Astrocyte of the spinal cord (primary cell): Measurements from ENCODE around the gene TMEM132C.

Source experiments
- DNase-seq: peaks from one replicate; pipeline ENCODE4 v3.0.0; 2011; ENCODE audit warnings: low read depth, low spot score
- H3K4me3 ChIP-seq: 2 replicates; pipeline ENCODE4 v1.5.1; 2011; ENCODE audit warnings: low read depth, mild to moderate bottlenecking, low read length, moderate library complexity
- in situ Hi-C: cut with HindIII; loops from 2 replicates; pipeline ENCODE4 v1.10.0; 2017; ENCODE audit warnings: low sequenced_read_pairs
- TF ChIP-seq, protein P1 (sequence below): IDR thresholded peaks from 2 replicates; pipeline ENCODE4 v1.5.1; 2012; ENCODE audit warnings: low read depth, mild to moderate bottlenecking, low read length, inconsistent platforms

Gene TMEM132C

DNA sequence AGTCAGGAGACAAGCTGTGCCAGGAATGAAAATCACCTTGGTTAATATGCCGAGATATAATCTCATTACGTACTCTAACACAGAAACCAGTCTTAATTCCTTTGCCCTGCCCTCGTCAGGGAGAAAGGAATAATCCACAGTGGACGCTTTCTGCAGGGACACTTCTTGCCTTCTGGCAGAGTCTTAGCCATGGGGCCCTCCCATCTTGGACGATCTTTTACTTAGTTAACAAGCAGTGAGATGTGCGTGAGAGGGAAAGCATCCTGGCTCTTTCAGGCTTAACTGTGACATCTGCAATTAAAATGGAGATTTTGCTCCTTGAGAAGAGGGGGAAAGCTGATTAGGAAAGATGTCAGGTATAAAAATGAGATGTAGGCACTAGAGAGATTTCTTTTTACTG is 246.4 kb downstream of the TMEM132C start:
- TF ChIP-seq, protein P1, sequence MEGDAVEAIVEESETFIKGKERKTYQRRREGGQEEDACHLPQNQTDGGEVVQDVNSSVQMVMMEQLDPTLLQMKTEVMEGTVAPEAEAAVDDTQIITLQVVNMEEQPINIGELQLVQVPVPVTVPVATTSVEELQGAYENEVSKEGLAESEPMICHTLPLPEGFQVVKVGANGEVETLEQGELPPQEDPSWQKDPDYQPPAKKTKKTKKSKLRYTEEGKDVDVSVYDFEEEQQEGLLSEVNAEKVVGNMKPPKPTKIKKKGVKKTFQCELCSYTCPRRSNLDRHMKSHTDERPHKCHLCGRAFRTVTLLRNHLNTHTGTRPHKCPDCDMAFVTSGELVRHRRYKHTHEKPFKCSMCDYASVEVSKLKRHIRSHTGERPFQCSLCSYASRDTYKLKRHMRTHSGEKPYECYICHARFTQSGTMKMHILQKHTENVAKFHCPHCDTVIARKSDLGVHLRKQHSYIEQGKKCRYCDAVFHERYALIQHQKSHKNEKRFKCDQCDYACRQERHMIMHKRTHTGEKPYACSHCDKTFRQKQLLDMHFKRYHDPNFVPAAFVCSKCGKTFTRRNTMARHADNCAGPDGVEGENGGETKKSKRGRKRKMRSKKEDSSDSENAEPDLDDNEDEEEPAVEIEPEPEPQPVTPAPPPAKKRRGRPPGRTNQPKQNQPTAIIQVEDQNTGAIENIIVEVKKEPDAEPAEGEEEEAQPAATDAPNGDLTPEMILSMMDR = no peak
- in situ Hi-C loops = no loop called here
- DNase-seq = no peak
- no peak overlapping the region for H3K4me3 ChIP-seq

DNA sequence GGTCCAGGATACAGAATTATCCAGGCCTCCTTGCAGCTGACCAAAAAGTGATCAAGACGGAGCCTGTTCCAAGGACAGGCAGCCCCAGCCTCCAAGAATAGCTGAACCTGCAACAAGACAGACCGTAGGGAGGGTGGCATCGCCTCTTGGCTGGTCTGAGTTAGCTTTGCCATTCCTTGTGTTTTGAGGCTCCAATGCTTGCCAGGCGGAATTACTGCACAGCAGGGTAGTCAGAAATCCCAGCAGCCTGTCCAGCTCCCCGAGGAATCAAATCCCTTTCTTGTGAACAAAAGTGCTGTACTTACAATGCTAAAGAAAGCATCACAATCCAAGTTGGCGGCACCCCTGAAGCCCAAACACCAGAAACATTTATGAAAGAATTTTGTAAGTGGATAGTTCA is 246.9 kb downstream of the TMEM132C start:
- TF ChIP-seq, protein P1 = no peak
- in situ Hi-C loops = no loop called here
- DNase-seq = no peak
- H3K4me3 ChIP-seq = no peak overlapping the region

DNA sequence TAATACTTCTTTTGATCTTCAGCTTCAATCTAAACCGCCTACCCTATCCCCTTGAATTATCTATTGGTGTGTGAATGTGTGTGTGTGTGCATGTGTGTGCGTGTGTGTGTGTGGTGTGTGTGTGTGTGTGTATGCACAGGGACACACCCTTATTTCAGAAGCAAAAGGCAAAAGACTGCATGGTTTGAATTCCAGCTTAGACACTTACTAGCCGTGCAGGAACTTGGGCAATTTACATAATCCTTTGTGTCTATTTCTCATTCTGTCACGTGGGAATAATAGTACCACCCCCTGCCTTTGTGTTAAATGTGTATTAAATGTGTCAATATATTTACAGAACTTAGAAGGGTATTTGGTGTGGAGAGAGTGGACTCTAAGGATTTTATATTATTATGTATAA is 251.7 kb downstream of the TMEM132C start:
- no peak for DNase-seq
- H3K4me3 ChIP-seq = no peak overlapping the region
- TF ChIP-seq, protein P1 = no peak
- in situ Hi-C loops = no loop called here

DNA sequence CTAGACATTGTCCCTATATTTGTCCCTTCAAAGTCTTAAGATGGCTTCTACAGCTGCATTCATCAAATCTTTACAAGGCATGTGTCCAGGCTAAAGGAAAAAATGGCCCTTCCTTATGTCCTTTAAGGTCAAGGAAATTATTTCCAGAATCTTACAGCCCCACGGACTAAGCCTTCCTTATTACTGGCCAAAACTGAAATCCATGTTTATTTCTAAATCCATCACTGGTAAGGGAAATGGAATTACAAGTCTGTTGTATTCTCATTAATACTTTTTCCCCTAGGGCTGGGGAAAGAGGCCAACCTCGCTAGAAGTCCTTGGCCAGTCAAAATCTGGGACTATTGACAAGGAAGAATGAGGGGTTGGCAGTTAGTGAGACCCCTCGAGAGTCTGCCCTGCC is 252.5 kb downstream of the TMEM132C start:
- in situ Hi-C loops = no loop called here
- no peak overlapping the region for H3K4me3 ChIP-seq
- TF ChIP-seq, protein P1 = no peak
- DNase-seq = no peak

DNA sequence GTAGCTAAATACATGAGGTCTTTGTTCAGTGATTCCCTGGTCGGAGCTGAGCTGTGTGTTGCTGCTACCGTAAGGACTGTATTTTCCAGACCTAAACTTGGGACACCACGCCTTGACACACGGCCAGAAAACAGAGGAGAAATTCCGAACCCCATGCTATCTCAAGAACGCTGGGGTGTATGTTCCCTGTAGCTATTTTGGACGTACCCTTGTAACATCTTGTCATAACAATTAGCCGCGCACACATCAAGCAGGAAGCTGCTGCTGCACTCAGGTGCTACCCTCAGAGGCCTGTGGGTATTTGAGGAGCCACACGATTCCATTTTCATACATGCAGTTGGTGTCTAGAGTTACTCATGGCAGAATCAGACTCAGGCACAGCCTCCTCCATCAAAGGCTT is 255.0 kb downstream of the TMEM132C start:
- TF ChIP-seq, protein P1 = no peak
- H3K4me3 ChIP-seq = no peak overlapping the region
- in situ Hi-C loops = no loop called here
- DNase-seq = no peak

DNA sequence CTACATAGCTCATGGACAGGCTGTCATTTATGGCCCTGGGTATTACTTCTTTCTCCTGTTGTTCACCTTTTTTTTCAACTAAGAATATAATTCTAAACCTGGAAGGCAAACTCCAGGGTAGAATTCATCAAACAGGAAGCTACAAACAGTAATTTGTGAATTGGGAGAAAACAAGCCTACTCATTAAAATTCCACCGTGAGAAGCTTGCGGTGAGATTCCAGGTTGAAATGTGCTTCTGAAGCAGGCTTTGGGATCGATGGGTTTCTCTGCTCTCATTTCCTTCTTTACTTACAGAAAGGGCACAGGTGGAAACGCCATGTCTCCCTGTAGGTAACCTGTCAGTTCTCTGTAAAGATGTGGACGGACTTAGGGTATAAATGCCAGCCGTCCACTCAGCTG is 257.5 kb downstream of the TMEM132C start:
- DNase-seq = no peak
- in situ Hi-C loops = no loop called here
- H3K4me3 ChIP-seq = no peak overlapping the region
- TF ChIP-seq, protein P1 = no peak

DNA sequence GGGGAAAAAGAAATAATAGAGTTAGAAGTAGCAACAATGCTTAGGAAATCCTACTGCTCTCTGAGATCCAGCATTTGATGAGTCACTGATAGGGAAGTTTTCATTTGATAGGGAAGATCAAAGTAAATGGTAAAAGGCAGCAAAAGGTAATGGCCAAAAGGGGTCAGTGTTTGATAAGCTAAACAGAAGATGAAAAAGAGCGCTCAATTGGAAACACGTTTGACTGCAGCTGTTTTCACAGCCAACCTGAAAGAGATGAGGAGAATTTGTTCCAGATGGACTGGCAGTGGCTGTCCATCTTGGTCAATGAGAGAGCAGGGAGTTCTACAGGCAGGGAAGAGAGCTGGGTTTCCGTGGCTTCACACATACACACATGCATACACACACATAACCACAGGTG is 264.2 kb downstream of the TMEM132C start:
- in situ Hi-C loops = no loop called here
- no peak for DNase-seq
- TF ChIP-seq, protein P1 = no peak
- no peak overlapping the region for H3K4me3 ChIP-seq
